Endothelial cell (in vitro differentiated cells): ENCODE data around the gene ZDHHC18. TPM values are rescaled to one million over a fixed set of nuclear protein-coding genes. Genes with fewer than 3 reads are reported as not detected.
"Not testable (repeated sequence)": the region's sequence is repeated elsewhere in the genome, so short reads cannot be mapped to it uniquely, and the experiment has no call there.

Experiments
- DNase-seq: peaks from one replicate; pipeline ENCODE4 v3.0.0; 2021; ENCODE audit warnings: low spot score
- H3K27ac Mint-ChIP-seq: one replicate; pipeline ENCODE4 v1.8.0; 2021; ENCODE audit warnings: mixed read lengths, inconsistent platforms; ENCODE audit not compliant: unreplicated experiment
- H3K27me3 Mint-ChIP-seq: one replicate; pipeline ENCODE4 v1.8.0; 2021; ENCODE audit warnings: mild to moderate bottlenecking, moderate library complexity, mixed read lengths, inconsistent platforms; ENCODE audit not compliant: unreplicated experiment
- H3K36me3 Mint-ChIP-seq: one replicate; pipeline ENCODE4 v1.8.0; 2021; ENCODE audit warnings: mild to moderate bottlenecking, low read depth, mixed read lengths, inconsistent platforms; ENCODE audit not compliant: unreplicated experiment
- H3K4me1 Mint-ChIP-seq: one replicate; pipeline ENCODE4 v1.8.0; 2021; ENCODE audit warnings: mild to moderate bottlenecking, mixed read lengths, inconsistent platforms; ENCODE audit not compliant: unreplicated experiment
- H3K4me3 Mint-ChIP-seq: one replicate; pipeline ENCODE4 v1.8.0; 2021; ENCODE audit warnings: mild to moderate bottlenecking, mixed read lengths, inconsistent platforms; ENCODE audit not compliant: unreplicated experiment
- H3K9me3 Mint-ChIP-seq: one replicate; pipeline ENCODE4 v1.8.0; 2021; ENCODE audit warnings: mixed read lengths, inconsistent platforms; ENCODE audit not compliant: unreplicated experiment
- CTCF ChIP-seq: fragments of 200-600 bp; sonication (generic); IDR thresholded peaks from one replicate; pipeline ENCODE4 v1.5.0; 2021; ENCODE audit warnings: antibody characterized with exemption; ENCODE audit not compliant: unreplicated experiment
- total RNA-seq: library from RNA; stranded (reverse); fragmentation: NEBNext Ultra II Directional; extraction: Animal tissue kit (Norgen Biotek cat#: 25700); gene quantifications from one replicate; pipeline ENCODE4 v1.2.1, GENCODE V29; 2021; ENCODE audit not compliant: unreplicated experiment

Gene ZDHHC18
- total RNA-seq, 1 donor from 2014 or later, result 32.4 TPM

- H3K27ac Mint-ChIP-seq, result peak overlapping the region; percentile 95
- H3K27me3 Mint-ChIP-seq, result peaks cover 3% of the 10 kb centered on the region
- peaks cover 34% of the 10 kb centered on the region for H3K4me1 Mint-ChIP-seq
- TF ChIP-seq CTCF, result no peak
- no peak overlapping the region for H3K4me3 Mint-ChIP-seq
- no peak for DNase-seq
- H3K36me3 Mint-ChIP-seq, result peaks cover 6% of the 10 kb centered on the region
- no peaks in the 10 kb centered on the region for H3K9me3 Mint-ChIP-seq
Observed at GRCh38 chr1:26799479-26800142, 26.9 kb upstream of the ZDHHC18 start.

- H3K9me3 Mint-ChIP-seq, H3K27ac Mint-ChIP-seq, H3K4me3 Mint-ChIP-seq, H3K27me3 Mint-ChIP-seq, H3K36me3 Mint-ChIP-seq, DNase-seq: not testable (repeated sequence)
- H3K4me1 Mint-ChIP-seq, result peaks cover 24% of the 10 kb centered on the region
Observed at GRCh38 chr1:26803932-26804331, 22.6 kb upstream of the ZDHHC18 start.

- H3K36me3 Mint-ChIP-seq, H3K27ac Mint-ChIP-seq, H3K4me1 Mint-ChIP-seq, H3K27me3 Mint-ChIP-seq, H3K9me3 Mint-ChIP-seq, H3K4me3 Mint-ChIP-seq: not testable (repeated sequence)
- TF ChIP-seq CTCF, result peak; percentile 72
- peak; percentile 64 for DNase-seq
Observed at GRCh38 chr1:26810105-26810504, 16.4 kb upstream of the ZDHHC18 start.

- Mint-ChIP-seq H3K36me3 (no peaks in the 10 kb centered on the region), H3K4me3 (no peak overlapping the region), H3K27me3 (peaks cover 4% of the 10 kb centered on the region), H3K27ac (no peak overlapping the region), H3K9me3 (no peaks in the 10 kb centered on the region), H3K4me1 (no peaks in the 10 kb centered on the region)
- TF ChIP-seq CTCF, result no peak
- DNase-seq, result no peak
Observed at GRCh38 chr1:26811057-26811456, 15.4 kb upstream of the ZDHHC18 start.

GRCh38 chr1:26811708-26812107 is 14.8 kb upstream of the ZDHHC18 start:
- Mint-ChIP-seq H3K4me3 (no peak overlapping the region), H3K27ac (no peak overlapping the region), H3K27me3 (peaks cover 4% of the 10 kb centered on the region), H3K9me3 (no peaks in the 10 kb centered on the region), H3K36me3 (no peaks in the 10 kb centered on the region), H3K4me1 (no peaks in the 10 kb centered on the region)
- no peak for TF ChIP-seq CTCF
- no peak for DNase-seq
